ENCODE measurements around the gene FARSA. TPM values are rescaled to one million over a fixed set of nuclear protein-coding genes. Genes with fewer than 3 reads are reported as not detected.
A peak's percentile ranks its signal among the peaks of the same experiment; 100 is the strongest.

Gene FARSA
- polyA plus RNA-seq, 2 of the 4 experiments (the other 2 are of a cell fraction) = 18.1 to 58.7 TPM

DNA sequence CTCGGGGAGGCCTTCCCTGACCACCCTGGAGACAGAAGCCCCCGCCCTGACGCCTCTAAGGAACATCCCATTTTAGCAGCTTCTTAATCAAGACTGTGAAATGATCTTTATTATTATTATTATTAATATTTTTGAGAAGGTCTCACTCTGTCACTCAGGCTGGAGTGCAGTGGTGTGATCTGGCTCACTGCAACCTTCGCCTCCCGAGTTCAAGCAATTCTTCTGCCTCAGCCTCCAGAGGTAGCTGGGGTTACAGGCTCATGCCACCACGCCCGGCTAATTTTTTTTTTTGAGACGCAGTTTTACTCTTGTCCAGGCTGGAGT is 32.3 kb upstream of the FARSA start:
- no peak for DNase-seq (ENCODE audit: low read depth in 1 of 2, low spot score in 1 of 2)
- POLR2A ChIA-PET = interaction anchor here (0.7 kb wide), 1 partner anchor 12 kb away, joined by 3 read pairs; no protein-coding TSS in a partner anchor
- H3K4me2 ChIP-seq = peak overlapping the region; percentile 99
- no peak for ATAC-seq
- H3K9me3 ChIP-seq = no peaks in the 10 kb centered on the region
- peaks cover 11% of the 10 kb centered on the region; the same call in 1 of the 3 replicates for H3K4me1 ChIP-seq
- no peak for TF ChIP-seq CBX8 (IDR thresholded peaks at IDR 0.05)
- no peak for FAIRE-seq
- WGBS (ENCODE audit: missing lambda C conversion rate) = 55% methylated on average over 8 of the region's 8 CpGs
- peak overlapping the region; percentile 53; the same call in 1 of the 3 replicates for H3K4me3 ChIP-seq
- CTCF ChIA-PET = interaction anchor here (0.8 to 6.9 kb wide), 47 partner anchors 11 to 624 kb away, joined by 3 to 114 read pairs (median 6); partner anchors contain the start of genes FARSA, GCDH, IER2 and RAD23A
- peak overlapping the region; percentile 91 for H3K27ac ChIP-seq

DNA sequence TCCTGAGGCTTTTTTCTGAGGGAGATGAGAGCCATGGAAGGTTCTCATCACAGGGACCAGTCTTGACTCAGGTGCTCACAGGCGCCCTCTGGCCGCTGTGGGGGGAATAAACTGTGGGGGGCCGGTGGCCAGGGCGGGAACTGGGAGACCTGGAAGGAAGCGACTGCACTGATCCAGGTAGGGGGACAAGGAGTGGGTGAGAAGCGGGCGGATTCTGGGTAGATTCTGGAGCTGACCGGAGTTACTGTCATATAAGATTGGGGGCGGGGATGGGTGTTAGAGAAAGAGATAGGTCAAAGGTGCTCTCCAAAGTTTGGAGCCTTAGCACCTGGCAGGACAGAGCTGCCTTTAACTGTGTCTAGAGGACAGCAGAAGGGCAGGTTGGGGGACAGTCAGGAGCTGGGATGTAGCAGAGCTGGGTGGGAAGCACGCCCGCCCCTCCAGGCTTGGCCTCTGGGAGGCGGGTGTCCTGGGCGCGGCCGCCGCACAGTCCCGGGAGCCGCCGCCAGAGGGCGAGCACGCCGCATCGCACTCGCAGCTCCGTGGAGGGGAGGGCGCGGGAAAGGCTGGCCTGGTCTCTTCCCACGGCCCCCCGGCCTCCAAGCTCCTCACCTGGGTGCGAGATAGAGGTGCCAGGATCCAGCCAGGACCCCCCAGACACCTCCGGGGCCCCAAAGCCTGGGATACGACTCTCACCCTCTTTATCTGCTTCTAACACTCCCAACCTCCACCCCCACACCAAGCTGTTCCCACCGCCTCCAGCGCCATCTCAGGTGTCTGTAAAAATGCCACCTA is 31.7 kb upstream of the FARSA start:
- no peak for FAIRE-seq
- CTCF ChIA-PET = interaction anchor here (0.8 to 6.9 kb wide), 52 partner anchors 11 to 830 kb away, joined by 3 to 114 read pairs (median 5); partner anchors contain the start of genes FARSA, GCDH, IER2 and RAD23A
- Histone ChIP-seq H3K4me2 (peak overlapping the region; percentile 99), H3K9me3 (no peaks in the 10 kb centered on the region), H3K4me3 (peak overlapping the region; percentile 53), H3K4me1 (peaks cover 11% of the 10 kb centered on the region; the same call in 1 of the 3 replicates), H3K27ac (peak overlapping the region; percentile 91)
- POLR2A ChIA-PET = interaction anchor here (0.7 to 0.9 kb wide), 2 partner anchors 13 to 80 kb away, joined by 3 read pairs; no protein-coding TSS in a partner anchor
- DNase-seq (ENCODE audit: low read depth in 1 of 2, low spot score in 1 of 2) = peak; percentile 53 to 76
- peak; percentile 97 to 98 for ATAC-seq
- TF ChIP-seq CBX8 (IDR thresholded peaks at IDR 0.05) = no peak
- no peak for TF ChIP-seq ZNF302 (CRISPR knock-in tag; IDR thresholded peaks at IDR 0.05)
- TF ChIP-seq, protein P1, sequence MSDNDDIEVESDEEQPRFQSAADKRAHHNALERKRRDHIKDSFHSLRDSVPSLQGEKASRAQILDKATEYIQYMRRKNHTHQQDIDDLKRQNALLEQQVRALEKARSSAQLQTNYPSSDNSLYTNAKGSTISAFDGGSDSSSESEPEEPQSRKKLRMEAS (IDR thresholded peaks at IDR 0.05) = peak; percentile 52; the same call in 1 of the 2 replicates
- no peak for TF ChIP-seq ESRRA (IDR thresholded peaks at IDR 0.05; ENCODE audit: borderline replicate concordance, low read length)
- no peak for TF ChIP-seq EP300 (IDR thresholded peaks at IDR 0.05)
- TF ChIP-seq SMC3 (IDR thresholded peaks at IDR 0.05) = peak; percentile 57
- no peak for TF ChIP-seq JUNB (IDR thresholded peaks at IDR 0.05)
- TF ChIP-seq ZFP36 (IDR thresholded peaks at IDR 0.05; ENCODE audit: borderline replicate concordance, partially characterized antibody) = peak; percentile 75
- peak; percentile 53 to 63 for TF ChIP-seq RAD21 (conservative IDR thresholded peaks at IDR 0.05 in 1 of 2, IDR thresholded peaks at IDR 0.05 in 1 of 2)
- 0 out of 5 replicates have a peak, but pooled peaks of 1 of the 2 experiments have one; percentile 23 for TF ChIP-seq JUN (IDR thresholded peaks at IDR 0.05)
- TF ChIP-seq BHLHE40 (IDR thresholded peaks at IDR 0.05; ENCODE audit: low read depth, low read length) = no peak
- TF ChIP-seq, protein P2, sequence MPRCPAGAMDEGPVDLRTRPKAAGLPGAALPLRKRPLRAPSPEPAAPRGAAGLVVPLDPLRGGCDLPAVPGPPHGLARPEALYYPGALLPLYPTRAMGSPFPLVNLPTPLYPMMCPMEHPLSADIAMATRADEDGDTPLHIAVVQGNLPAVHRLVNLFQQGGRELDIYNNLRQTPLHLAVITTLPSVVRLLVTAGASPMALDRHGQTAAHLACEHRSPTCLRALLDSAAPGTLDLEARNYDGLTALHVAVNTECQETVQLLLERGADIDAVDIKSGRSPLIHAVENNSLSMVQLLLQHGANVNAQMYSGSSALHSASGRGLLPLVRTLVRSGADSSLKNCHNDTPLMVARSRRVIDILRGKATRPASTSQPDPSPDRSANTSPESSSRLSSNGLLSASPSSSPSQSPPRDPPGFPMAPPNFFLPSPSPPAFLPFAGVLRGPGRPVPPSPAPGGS (IDR thresholded peaks at IDR 0.05) = no peak
- TF ChIP-seq, protein P3, sequence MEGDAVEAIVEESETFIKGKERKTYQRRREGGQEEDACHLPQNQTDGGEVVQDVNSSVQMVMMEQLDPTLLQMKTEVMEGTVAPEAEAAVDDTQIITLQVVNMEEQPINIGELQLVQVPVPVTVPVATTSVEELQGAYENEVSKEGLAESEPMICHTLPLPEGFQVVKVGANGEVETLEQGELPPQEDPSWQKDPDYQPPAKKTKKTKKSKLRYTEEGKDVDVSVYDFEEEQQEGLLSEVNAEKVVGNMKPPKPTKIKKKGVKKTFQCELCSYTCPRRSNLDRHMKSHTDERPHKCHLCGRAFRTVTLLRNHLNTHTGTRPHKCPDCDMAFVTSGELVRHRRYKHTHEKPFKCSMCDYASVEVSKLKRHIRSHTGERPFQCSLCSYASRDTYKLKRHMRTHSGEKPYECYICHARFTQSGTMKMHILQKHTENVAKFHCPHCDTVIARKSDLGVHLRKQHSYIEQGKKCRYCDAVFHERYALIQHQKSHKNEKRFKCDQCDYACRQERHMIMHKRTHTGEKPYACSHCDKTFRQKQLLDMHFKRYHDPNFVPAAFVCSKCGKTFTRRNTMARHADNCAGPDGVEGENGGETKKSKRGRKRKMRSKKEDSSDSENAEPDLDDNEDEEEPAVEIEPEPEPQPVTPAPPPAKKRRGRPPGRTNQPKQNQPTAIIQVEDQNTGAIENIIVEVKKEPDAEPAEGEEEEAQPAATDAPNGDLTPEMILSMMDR (IDR thresholded peaks at IDR 0.05) = peak; percentile 67
- TF ChIP-seq HDAC2 (IDR thresholded peaks at IDR 0.05) = no peak
- no peak for TF ChIP-seq HEYL (CRISPR knock-in tag; IDR thresholded peaks at IDR 0.05)
- TF ChIP-seq MAZ (IDR thresholded peaks at IDR 0.05; ENCODE audit: borderline replicate concordance, low read depth, low read length) = peak; percentile 58; the same call in 1 of the 2 replicates
- TF ChIP-seq EHMT2 (IDR thresholded peaks at IDR 0.05; ENCODE audit: low read depth) = no peak
- peak; percentile 35; the same call in 1 of the 2 replicates for TF ChIP-seq MYC (IDR thresholded peaks at IDR 0.05; ENCODE audit: borderline replicate concordance, low read length)
- TF ChIP-seq POLR2AphosphoS2 (conservative IDR thresholded peaks at IDR 0.05; ENCODE audit: low read length) = no peak
- TF ChIP-seq, protein P4, sequence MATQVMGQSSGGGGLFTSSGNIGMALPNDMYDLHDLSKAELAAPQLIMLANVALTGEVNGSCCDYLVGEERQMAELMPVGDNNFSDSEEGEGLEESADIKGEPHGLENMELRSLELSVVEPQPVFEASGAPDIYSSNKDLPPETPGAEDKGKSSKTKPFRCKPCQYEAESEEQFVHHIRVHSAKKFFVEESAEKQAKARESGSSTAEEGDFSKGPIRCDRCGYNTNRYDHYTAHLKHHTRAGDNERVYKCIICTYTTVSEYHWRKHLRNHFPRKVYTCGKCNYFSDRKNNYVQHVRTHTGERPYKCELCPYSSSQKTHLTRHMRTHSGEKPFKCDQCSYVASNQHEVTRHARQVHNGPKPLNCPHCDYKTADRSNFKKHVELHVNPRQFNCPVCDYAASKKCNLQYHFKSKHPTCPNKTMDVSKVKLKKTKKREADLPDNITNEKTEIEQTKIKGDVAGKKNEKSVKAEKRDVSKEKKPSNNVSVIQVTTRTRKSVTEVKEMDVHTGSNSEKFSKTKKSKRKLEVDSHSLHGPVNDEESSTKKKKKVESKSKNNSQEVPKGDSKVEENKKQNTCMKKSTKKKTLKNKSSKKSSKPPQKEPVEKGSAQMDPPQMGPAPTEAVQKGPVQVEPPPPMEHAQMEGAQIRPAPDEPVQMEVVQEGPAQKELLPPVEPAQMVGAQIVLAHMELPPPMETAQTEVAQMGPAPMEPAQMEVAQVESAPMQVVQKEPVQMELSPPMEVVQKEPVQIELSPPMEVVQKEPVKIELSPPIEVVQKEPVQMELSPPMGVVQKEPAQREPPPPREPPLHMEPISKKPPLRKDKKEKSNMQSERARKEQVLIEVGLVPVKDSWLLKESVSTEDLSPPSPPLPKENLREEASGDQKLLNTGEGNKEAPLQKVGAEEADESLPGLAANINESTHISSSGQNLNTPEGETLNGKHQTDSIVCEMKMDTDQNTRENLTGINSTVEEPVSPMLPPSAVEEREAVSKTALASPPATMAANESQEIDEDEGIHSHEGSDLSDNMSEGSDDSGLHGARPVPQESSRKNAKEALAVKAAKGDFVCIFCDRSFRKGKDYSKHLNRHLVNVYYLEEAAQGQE (IDR thresholded peaks at IDR 0.05) = no peak
- WGBS (ENCODE audit: missing lambda C conversion rate) = 2% methylated on average over 18 of the region's 34 CpGs

Measured in A549 (cell line).